PC-3 (cell line): ENCODE measurements around the gene ADAM22. TPM values are rescaled to one million over a fixed set of nuclear protein-coding genes. Genes with fewer than 3 reads are reported as not detected.

ENCODE experiments used
- ATAC-seq: fragments of 200-7000 bp; cut with Tn5 transposase; 2 replicates; pipeline ENCODE4 v1.9.1; 2020; ENCODE audit warnings: mild to moderate bottlenecking, moderate library complexity
- BruUV-seq: library from RNA; stranded (reverse); fragments of 400-500 nt; replicated peaks from 2 replicates; lab custom pipeline; 2021; lab: Mats Ljungman, UMichigan
- CTCF ChIA-PET: fragments of 300-600 bp; sonication (Branson Sonifier 250); formaldehyde crosslinking; loops from one replicate; lab custom pipeline; 2022; ENCODE audit warnings: antibody characterized with exemption; lab: Charles Lee
- POLR2A ChIA-PET: fragments of 300-600 bp; sonication (Branson Sonifier 250); formaldehyde crosslinking; loops from one replicate; lab custom pipeline; 2022; ENCODE audit warnings: antibody characterized with exemption; ENCODE audit not compliant: unreplicated experiment; lab: Charles Lee
- DNase-seq: peaks from one replicate; pipeline ENCODE4 v3.0.0-alpha.2; 2015
- H2AFZ ChIP-seq: fragments of 300-600 bp; sonication (generic); 2 replicates; pipeline ENCODE4 v1.6.0; 2016; ENCODE audit warnings: antibody characterized with exemption, low read length
- H3F3A ChIP-seq: fragments of 300-600 bp; sonication (generic); one replicate; pipeline ENCODE4 v1.6.0; 2017; ENCODE audit warnings: antibody characterized with exemption, low read length, control low read depth, mild to moderate bottlenecking; ENCODE audit not compliant: unreplicated experiment
- H3K27ac ChIP-seq: fragments of 300-600 bp; sonication (generic); 2 replicates; pipeline ENCODE4 v1.5.1; 2016; ENCODE audit warnings: mild to moderate bottlenecking, low read length
- H3K27me3 ChIP-seq: fragments of 300-600 bp; sonication (generic); 2 replicates; pipeline ENCODE4 v1.6.1; 2016; ENCODE audit warnings: low read length, mixed read lengths
- H3K36me3 ChIP-seq: fragments of 300-600 bp; sonication (generic); 2 replicates; pipeline ENCODE4 v1.6.1; 2016; ENCODE audit warnings: low read depth, mixed run types, low read length, mixed read lengths
- H3K4me1 ChIP-seq: fragments of 300-600 bp; sonication (generic); 2 replicates; pipeline ENCODE4 v1.5.1; 2016; ENCODE audit warnings: low read length; ENCODE audit not compliant: insufficient read depth
- H3K4me2 ChIP-seq: fragments of 300-600 bp; sonication (generic); 2 replicates; pipeline ENCODE4 v1.6.0; 2016; ENCODE audit warnings: low read length
- H3K4me3 ChIP-seq: fragments of 300-600 bp; sonication (generic); 2 replicates; pipeline ENCODE4 v1.5.1; 2016; ENCODE audit warnings: mild to moderate bottlenecking, low read length, mixed read lengths
- H3K79me2 ChIP-seq: fragments of 300-600 bp; sonication (generic); 2 replicates; pipeline ENCODE4 v1.6.1; 2017; ENCODE audit warnings: low read length, mixed read lengths
- H3K9ac ChIP-seq: fragments of 300-600 bp; sonication (generic); 2 replicates; pipeline ENCODE4 v1.6.0; 2016; ENCODE audit warnings: mild to moderate bottlenecking, low read length
- H3K9me2 ChIP-seq: fragments of 300-600 bp; sonication (generic); replicated peaks from 2 replicates; pipeline ENCODE4 v1.6.1; 2016; ENCODE audit warnings: mixed run types, low read length, mixed read lengths
- H3K9me3 ChIP-seq: fragments of 300-600 bp; sonication (generic); 2 replicates; pipeline ENCODE4 v1.6.1; 2016; ENCODE audit warnings: low read length, mixed read lengths
- H4K20me1 ChIP-seq: fragments of 300-600 bp; sonication (generic); 2 replicates; pipeline ENCODE4 v1.6.1; 2016; ENCODE audit warnings: low read length, mixed read lengths
- CTCF ChIP-seq: fragments of 300-600 bp; sonication (generic); conservative IDR thresholded peaks from 2 replicates; pipeline ENCODE4 v1.5.1; 2017; ENCODE audit warnings: antibody characterized with exemption, low read depth, mild to moderate bottlenecking, low read length
- EZH2 ChIP-seq: fragments of 300-600 bp; sonication (generic); IDR thresholded peaks from one replicate; pipeline ENCODE4 v1.6.1; 2017; ENCODE audit warnings: antibody characterized with exemption, mild to moderate bottlenecking, low read length; ENCODE audit not compliant: unreplicated experiment
- EZH2phosphoT487 ChIP-seq: fragments of 300-600 bp; sonication (generic); IDR thresholded peaks from 2 replicates; pipeline ENCODE4 v1.6.1; 2018; ENCODE audit warnings: mild to moderate bottlenecking, antibody characterized with exemption, low read length, borderline replicate concordance
- intact Hi-C: fragments of 100-400 bp; cut with micrococcal nuclease; formaldehyde crosslinking; loops from 2 replicates; pipeline ENCODE4 v1.9.0; 2023
- total RNA-seq: library from RNA; depleted of rRNA; stranded (reverse); fragments of >200 nt; gene quantifications from 2 replicates; pipeline ENCODE4 v1.2.3, GENCODE V29; 2014

The ADAM22 gene
- total RNA-seq, 1 experiment from 2014 or later: 4.4 TPM

DNA sequence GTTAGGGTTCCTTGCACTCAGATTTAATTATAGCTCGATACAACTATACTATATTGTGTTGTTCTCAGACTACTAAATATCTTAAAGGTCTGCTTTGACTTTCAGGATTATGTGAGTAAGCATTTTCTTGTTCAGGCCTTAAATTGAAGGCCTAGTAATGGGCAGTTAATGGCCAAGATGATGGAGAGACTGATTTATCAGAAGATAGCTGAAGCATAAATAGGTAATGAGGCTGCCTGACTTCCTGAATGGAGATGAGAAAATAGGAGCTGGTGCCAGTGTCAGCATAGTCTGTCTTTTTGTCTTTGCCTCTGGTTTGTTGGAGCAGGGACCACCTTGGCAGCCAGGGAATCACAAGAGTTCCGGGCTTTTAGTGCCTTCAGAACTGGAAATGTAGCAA, 32.2 kb downstream of the ADAM22 start:
- DNase-seq (no peak), ATAC-seq (no peak)
- no peak overlapping the region for H3K27ac ChIP-seq
- H3K9ac ChIP-seq: no peak overlapping the region
- TF ChIP-seq EZH2phosphoT487 (no peak), CTCF (no peak), EZH2 (no peak)
- ChIA-PET CTCF (no interaction called here), POLR2A (no interaction called here)
- no peaks in the 10 kb centered on the region for H3K9me3 ChIP-seq
- BruUV-seq: no TSS peak
- no peak overlapping the region for H2AFZ ChIP-seq
- no peaks in the 10 kb centered on the region for H3K36me3 ChIP-seq
- H3K4me1 ChIP-seq: 0 out of 2 replicates have a peak, but pooled peaks cover 3% of the 10 kb centered on the region
- H3K79me2 ChIP-seq: no peaks in the 10 kb centered on the region
- no peak overlapping the region for H3K4me2 ChIP-seq
- H3K4me3 ChIP-seq: no peak overlapping the region
- intact Hi-C loops: no loop called here
- no peaks in the 10 kb centered on the region for H3K9me2 ChIP-seq
- H3F3A ChIP-seq: no peaks in the 10 kb centered on the region
- H4K20me1 ChIP-seq: no peaks in the 10 kb centered on the region
- no peaks in the 10 kb centered on the region for H3K27me3 ChIP-seq

DNA sequence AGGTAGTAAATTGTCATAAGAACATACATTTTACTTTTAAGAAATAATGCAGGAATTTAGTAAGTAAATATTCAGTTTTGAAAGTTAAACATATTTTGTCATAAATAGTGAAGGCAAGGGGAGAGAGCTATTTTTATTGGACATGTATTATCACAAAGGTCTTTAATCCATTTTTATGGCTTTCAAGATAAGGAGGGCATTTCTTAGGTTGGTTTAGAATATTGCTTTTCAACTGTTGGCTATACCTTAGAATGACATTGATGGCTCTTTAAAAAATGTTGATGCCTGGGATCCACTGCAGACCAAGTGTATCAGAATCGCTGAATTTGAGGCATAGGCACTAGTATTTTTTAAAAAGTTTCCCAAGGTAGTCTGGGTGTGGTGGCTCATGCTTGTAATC, 34.0 kb downstream of the ADAM22 start:
- Histone ChIP-seq H3K4me3 (no peak overlapping the region), H3K9me2 (no peaks in the 10 kb centered on the region), H4K20me1 (no peaks in the 10 kb centered on the region), H2AFZ (no peak overlapping the region), H3K9me3 (no peaks in the 10 kb centered on the region), H3K4me2 (no peak overlapping the region), H3K4me1 (no peaks in the 10 kb centered on the region), H3F3A (no peaks in the 10 kb centered on the region), H3K79me2 (no peaks in the 10 kb centered on the region), H3K27ac (no peak overlapping the region), H3K27me3 (no peaks in the 10 kb centered on the region), H3K9ac (no peak overlapping the region), H3K36me3 (no peaks in the 10 kb centered on the region)
- TF ChIP-seq EZH2 (no peak), EZH2phosphoT487 (no peak), CTCF (no peak)
- BruUV-seq: no TSS peak
- ChIA-PET CTCF (no interaction called here), POLR2A (no interaction called here)
- ATAC-seq: no peak
- intact Hi-C loops: no loop called here
- no peak for DNase-seq

DNA sequence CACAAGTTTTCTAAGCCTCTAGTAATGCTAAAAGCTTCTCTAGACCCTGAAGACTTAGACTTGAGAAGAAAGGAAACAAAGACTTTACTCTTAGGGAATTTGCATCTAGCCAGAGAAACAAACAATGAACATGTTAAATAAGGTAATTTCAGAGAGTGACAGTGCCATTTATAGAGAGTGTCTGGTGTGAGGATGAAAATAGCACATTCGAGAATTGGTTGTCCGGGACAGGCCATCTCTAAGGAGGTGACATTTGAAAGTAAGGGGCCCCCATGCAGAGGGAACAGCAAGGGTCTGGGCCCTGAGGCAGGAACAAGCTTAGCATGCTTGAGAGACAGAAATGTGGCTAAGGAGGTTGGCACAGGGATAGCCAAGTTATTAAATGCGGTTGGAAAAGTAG, 48.1 kb downstream of the ADAM22 start:
- TF ChIP-seq EZH2: no peak
- TF ChIP-seq EZH2phosphoT487: no peak
- no peak for TF ChIP-seq CTCF
- Histone ChIP-seq H3K4me2 (no peak overlapping the region), H4K20me1 (no peaks in the 10 kb centered on the region), H3K27me3 (no peaks in the 10 kb centered on the region), H3K9me2 (no peaks in the 10 kb centered on the region), H3K4me1 (no peaks in the 10 kb centered on the region), H3K79me2 (no peaks in the 10 kb centered on the region), H3K9me3 (no peaks in the 10 kb centered on the region), H3K4me3 (no peak overlapping the region), H3K9ac (no peak overlapping the region), H3F3A (no peaks in the 10 kb centered on the region), H3K36me3 (no peaks in the 10 kb centered on the region), H3K27ac (no peak overlapping the region), H2AFZ (no peak overlapping the region)
- intact Hi-C loops: no loop called here
- DNase-seq (no peak), ATAC-seq (no peak)
- BruUV-seq: no TSS peak
- POLR2A ChIA-PET: interaction anchor here (0.7 kb wide), 1 partner anchor 11 kb away, joined by 3 read pairs; no protein-coding TSS in a partner anchor
- CTCF ChIA-PET: no interaction called here
